Keratinocyte (primary cell): Measurements from ENCODE around the gene MSANTD3.

ENCODE experiments used
- EZH2 ChIP-seq: IDR thresholded peaks from one replicate; pipeline ENCODE4 v1.6.1; 2012; ENCODE audit warnings: inconsistent platforms, mild to moderate bottlenecking, low read length, moderate library complexity
- TF ChIP-seq, protein P1 (sequence below), 3 experiments: IDR thresholded peaks in 1 of 3; conservative IDR thresholded peaks in 1 of 3; optimal IDR thresholded peaks in 1 of 3; 2 replicates in 2 of 3; 3 replicates in 1 of 3; pipeline versions ENCODE3 to v1.5.1; 2011; ENCODE audit warnings: low read length in 3 of 3, mild to moderate bottlenecking in 3 of 3, moderate library complexity in 2 of 3, control low read depth in 1 of 3, inconsistent platforms in 1 of 3; ENCODE audit not compliant: insufficient read depth in 2 of 3; ENCODE audit errors: extremely low read depth in 1 of 3

DNA sequence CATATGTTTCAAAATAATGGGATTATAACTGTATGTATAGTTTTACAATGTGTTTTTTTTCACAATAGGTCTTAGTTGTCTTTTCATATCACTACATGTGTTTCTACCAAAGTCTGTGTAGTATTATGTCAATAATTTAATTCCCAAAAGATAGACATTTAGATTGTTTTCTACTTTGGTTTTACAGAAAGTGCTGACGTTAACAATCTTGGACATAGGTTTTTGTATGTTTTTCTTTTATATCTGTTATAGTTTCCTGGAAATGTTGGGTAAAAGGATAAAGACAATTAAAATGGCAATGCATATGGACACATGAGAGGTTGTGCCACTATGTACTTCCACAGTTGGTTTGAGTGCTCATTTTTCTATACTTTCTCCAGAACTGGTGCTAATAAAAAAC is 61.2 kb downstream of the MSANTD3 start:
- TF ChIP-seq EZH2, result no peak
- TF ChIP-seq, protein P1, sequence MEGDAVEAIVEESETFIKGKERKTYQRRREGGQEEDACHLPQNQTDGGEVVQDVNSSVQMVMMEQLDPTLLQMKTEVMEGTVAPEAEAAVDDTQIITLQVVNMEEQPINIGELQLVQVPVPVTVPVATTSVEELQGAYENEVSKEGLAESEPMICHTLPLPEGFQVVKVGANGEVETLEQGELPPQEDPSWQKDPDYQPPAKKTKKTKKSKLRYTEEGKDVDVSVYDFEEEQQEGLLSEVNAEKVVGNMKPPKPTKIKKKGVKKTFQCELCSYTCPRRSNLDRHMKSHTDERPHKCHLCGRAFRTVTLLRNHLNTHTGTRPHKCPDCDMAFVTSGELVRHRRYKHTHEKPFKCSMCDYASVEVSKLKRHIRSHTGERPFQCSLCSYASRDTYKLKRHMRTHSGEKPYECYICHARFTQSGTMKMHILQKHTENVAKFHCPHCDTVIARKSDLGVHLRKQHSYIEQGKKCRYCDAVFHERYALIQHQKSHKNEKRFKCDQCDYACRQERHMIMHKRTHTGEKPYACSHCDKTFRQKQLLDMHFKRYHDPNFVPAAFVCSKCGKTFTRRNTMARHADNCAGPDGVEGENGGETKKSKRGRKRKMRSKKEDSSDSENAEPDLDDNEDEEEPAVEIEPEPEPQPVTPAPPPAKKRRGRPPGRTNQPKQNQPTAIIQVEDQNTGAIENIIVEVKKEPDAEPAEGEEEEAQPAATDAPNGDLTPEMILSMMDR (optimal IDR thresholded peaks at IDR 0.05 in 1 of 3, IDR thresholded peaks at IDR 0.05 in 1 of 3, conservative IDR thresholded peaks at IDR 0.05 in 1 of 3; ENCODE audit: extremely low read depth in 1 of 3, insufficient read depth in 2 of 3, low read length in 3 of 3), result no peak
